ENCODE results near the gene POU2F1. TPM values are rescaled to one million over a fixed set of nuclear protein-coding genes. Genes with fewer than 3 reads are reported as not detected.

Gene POU2F1
- total RNA-seq, 1 donor from 2014 or later: 15.3 TPM

GRCh38 chr1:167186771-167187170 lies 33.9 kb upstream of the POU2F1 start:
- H3K27me3 Mint-ChIP-seq (ENCODE audit: unreplicated experiment): no peaks in the 10 kb centered on the region
- H3K4me3 Mint-ChIP-seq (ENCODE audit: unreplicated experiment): no peak overlapping the region
- no peak overlapping the region for H3K27ac Mint-ChIP-seq (ENCODE audit: unreplicated experiment)
- no peak for DNase-seq (ENCODE audit: extremely low spot score, unreplicated experiment)
- no peaks in the 10 kb centered on the region for H3K9me3 Mint-ChIP-seq (ENCODE audit: unreplicated experiment)
- H3K36me3 Mint-ChIP-seq (ENCODE audit: unreplicated experiment): no peaks in the 10 kb centered on the region
- H3K4me1 Mint-ChIP-seq (ENCODE audit: unreplicated experiment): peaks cover 3% of the 10 kb centered on the region
- no peak for TF ChIP-seq CTCF (IDR thresholded peaks at IDR 0.05)

GRCh38 chr1:167190747-167191237 lies 29.9 kb upstream of the POU2F1 start:
- Mint-ChIP-seq H3K36me3 (ENCODE audit: unreplicated experiment) (peaks cover 2% of the 10 kb centered on the region), H3K27me3 (ENCODE audit: unreplicated experiment) (no peaks in the 10 kb centered on the region), H3K4me3 (ENCODE audit: unreplicated experiment) (no peak overlapping the region), H3K27ac (ENCODE audit: unreplicated experiment) (no peak overlapping the region), H3K4me1 (ENCODE audit: unreplicated experiment) (peaks cover 30% of the 10 kb centered on the region), H3K9me3 (ENCODE audit: unreplicated experiment) (no peaks in the 10 kb centered on the region)
- TF ChIP-seq CTCF (IDR thresholded peaks at IDR 0.05): no peak
- DNase-seq (ENCODE audit: extremely low spot score, unreplicated experiment): no peak

GRCh38 chr1:167191958-167192357 lies 28.7 kb upstream of the POU2F1 start:
- H3K4me3 Mint-ChIP-seq (ENCODE audit: unreplicated experiment): no peak overlapping the region
- no peaks in the 10 kb centered on the region for H3K9me3 Mint-ChIP-seq (ENCODE audit: unreplicated experiment)
- peaks cover 2% of the 10 kb centered on the region for H3K36me3 Mint-ChIP-seq (ENCODE audit: unreplicated experiment)
- TF ChIP-seq CTCF (IDR thresholded peaks at IDR 0.05): no peak
- H3K27ac Mint-ChIP-seq (ENCODE audit: unreplicated experiment): no peak overlapping the region
- no peak for DNase-seq (ENCODE audit: extremely low spot score, unreplicated experiment)
- H3K27me3 Mint-ChIP-seq (ENCODE audit: unreplicated experiment): no peaks in the 10 kb centered on the region
- peaks cover 41% of the 10 kb centered on the region for H3K4me1 Mint-ChIP-seq (ENCODE audit: unreplicated experiment)

- no peak overlapping the region for H3K27ac Mint-ChIP-seq (ENCODE audit: unreplicated experiment)
- DNase-seq (ENCODE audit: extremely low spot score, unreplicated experiment): no peak
- H3K9me3 Mint-ChIP-seq (ENCODE audit: unreplicated experiment): no peaks in the 10 kb centered on the region
- peaks cover 52% of the 10 kb centered on the region for H3K4me1 Mint-ChIP-seq (ENCODE audit: unreplicated experiment)
- no peaks in the 10 kb centered on the region for H3K27me3 Mint-ChIP-seq (ENCODE audit: unreplicated experiment)
- TF ChIP-seq CTCF (IDR thresholded peaks at IDR 0.05): no peak
- H3K4me3 Mint-ChIP-seq (ENCODE audit: unreplicated experiment): no peak overlapping the region
- H3K36me3 Mint-ChIP-seq (ENCODE audit: unreplicated experiment): peaks cover 2% of the 10 kb centered on the region
Measured at GRCh38 chr1:167194182-167194581, 26.5 kb upstream of the POU2F1 start.

GRCh38 chr1:167196166-167196565 lies 24.5 kb upstream of the POU2F1 start:
- H3K27me3 Mint-ChIP-seq (ENCODE audit: unreplicated experiment): no peaks in the 10 kb centered on the region
- no peak overlapping the region for H3K4me3 Mint-ChIP-seq (ENCODE audit: unreplicated experiment)
- peaks cover 52% of the 10 kb centered on the region for H3K4me1 Mint-ChIP-seq (ENCODE audit: unreplicated experiment)
- H3K27ac Mint-ChIP-seq (ENCODE audit: unreplicated experiment): peak overlapping the region; percentile 62
- no peaks in the 10 kb centered on the region for H3K9me3 Mint-ChIP-seq (ENCODE audit: unreplicated experiment)
- DNase-seq (ENCODE audit: extremely low spot score, unreplicated experiment): no peak
- peaks cover 2% of the 10 kb centered on the region for H3K36me3 Mint-ChIP-seq (ENCODE audit: unreplicated experiment)
- TF ChIP-seq CTCF (IDR thresholded peaks at IDR 0.05): no peak

All from osteocyte (in vitro differentiated cells).